Measurements from ENCODE around the gene SLC29A3. TPM values are rescaled to one million over a fixed set of nuclear protein-coding genes. Genes with fewer than 3 reads are reported as not detected.

SLC29A3 gene
- total RNA-seq, 1 donor from 2014 or later, result 1.7 TPM

- DNase-seq, result no peak
- intact Hi-C loops (cut with micrococcal nuclease), result no loop called here
Observed at GRCh38 chr10:71297343-71297742, 21.7 kb upstream of the SLC29A3 start.

GRCh38 chr10:71299071-71299785, 19.8 kb upstream of the SLC29A3 start:
- H3K36me3 ChIP-seq, result peaks cover 62% of the 10 kb centered on the region
- no peak overlapping the region for H3K27ac ChIP-seq (replicated peaks)
- no peak for DNase-seq
- no peaks in the 10 kb centered on the region for H3K27me3 ChIP-seq (ENCODE audit: low read depth)
- no peaks in the 10 kb centered on the region for H3K9me3 ChIP-seq (replicated peaks)
- no peaks in the 10 kb centered on the region for H3K4me1 ChIP-seq
- TF ChIP-seq CTCF (IDR thresholded peaks at IDR 0.05; ENCODE audit: borderline replicate concordance), result no peak
- intact Hi-C loops (cut with micrococcal nuclease), result no loop called here
- H3K4me3 ChIP-seq, result no peak overlapping the region

More at GRCh38 chr10:71297343-71297742, 21.7 kb upstream of the SLC29A3 start:
- Histone ChIP-seq H3K9me3 (replicated peaks) (no peaks in the 10 kb centered on the region), H3K4me3 (no peak overlapping the region), H3K27me3 (ENCODE audit: low read depth) (no peaks in the 10 kb centered on the region), H3K27ac (replicated peaks) (no peak overlapping the region), H3K36me3 (peaks cover 80% of the 10 kb centered on the region), H3K4me1 (no peaks in the 10 kb centered on the region)
- TF ChIP-seq CTCF (IDR thresholded peaks at IDR 0.05; ENCODE audit: borderline replicate concordance), result no peak

- Histone ChIP-seq H3K27ac (replicated peaks) (no peak overlapping the region), H3K27me3 (ENCODE audit: low read depth) (no peaks in the 10 kb centered on the region), H3K36me3 (peaks cover 48% of the 10 kb centered on the region), H3K9me3 (replicated peaks) (no peaks in the 10 kb centered on the region), H3K4me3 (no peak overlapping the region), H3K4me1 (no peaks in the 10 kb centered on the region)
- no peak for DNase-seq
- TF ChIP-seq CTCF (IDR thresholded peaks at IDR 0.05; ENCODE audit: borderline replicate concordance), result no peak
- intact Hi-C loops (cut with micrococcal nuclease), result no loop called here
Observed at GRCh38 chr10:71300555-71301370, 18.3 kb upstream of the SLC29A3 start.

- TF ChIP-seq CTCF (IDR thresholded peaks at IDR 0.05; ENCODE audit: borderline replicate concordance), result no peak
- H3K27ac ChIP-seq (replicated peaks), result no peak overlapping the region
- H3K4me3 ChIP-seq, result no peak overlapping the region
- peaks cover 41% of the 10 kb centered on the region for H3K36me3 ChIP-seq
- H3K27me3 ChIP-seq (ENCODE audit: low read depth), result no peaks in the 10 kb centered on the region
- no peaks in the 10 kb centered on the region for H3K9me3 ChIP-seq (replicated peaks)
- no peaks in the 10 kb centered on the region for H3K4me1 ChIP-seq
- intact Hi-C loops (cut with micrococcal nuclease), result no loop called here
- no peak for DNase-seq
Observed at GRCh38 chr10:71301371-71301916, 17.6 kb upstream of the SLC29A3 start.

- H3K27me3 ChIP-seq (ENCODE audit: low read depth), result no peaks in the 10 kb centered on the region
- intact Hi-C loops (cut with micrococcal nuclease), result no loop called here
- DNase-seq, result no peak
- no peak overlapping the region for H3K27ac ChIP-seq (replicated peaks)
- no peak for TF ChIP-seq CTCF (IDR thresholded peaks at IDR 0.05; ENCODE audit: borderline replicate concordance)
- H3K4me1 ChIP-seq, result no peaks in the 10 kb centered on the region
- no peaks in the 10 kb centered on the region for H3K9me3 ChIP-seq (replicated peaks)
- no peak overlapping the region for H3K4me3 ChIP-seq
- peaks cover 35% of the 10 kb centered on the region for H3K36me3 ChIP-seq
Observed at GRCh38 chr10:71302451-71302850, 16.6 kb upstream of the SLC29A3 start.

Measured in left ventricle myocardium inferior (tissue), 1 donor.